ENCODE data around the gene CDR2.

Gene CDR2

GRCh38 chr16:22366889-22367288 is 7.5 kb downstream of the CDR2 start:
- DNase-seq (ENCODE audit: extremely low spot score) = no peak
- POLR2A ChIA-PET = no interaction called here

DNA sequence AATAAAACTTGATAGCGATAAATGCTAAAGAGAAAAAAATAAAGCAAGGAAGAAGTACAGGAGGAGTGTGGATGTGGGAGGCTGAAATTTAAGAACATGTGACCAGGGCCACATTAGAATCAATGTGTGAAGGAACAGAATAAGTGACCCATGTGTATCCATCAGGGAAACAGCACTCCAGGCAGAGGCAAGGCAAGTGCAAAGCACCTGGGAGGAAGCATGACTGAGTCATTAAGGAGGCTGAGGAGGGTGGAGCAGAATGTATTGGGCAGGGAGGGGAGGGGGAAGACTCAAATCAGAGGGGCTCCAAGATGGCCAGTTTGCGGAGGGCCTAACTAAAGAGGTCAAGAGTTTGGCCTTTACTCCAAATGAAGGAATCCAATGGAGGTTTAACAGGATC is 8.0 kb downstream of the CDR2 start:
- CTCF ChIA-PET = no interaction called here
- no peak for TF ChIP-seq ARNT (IDR thresholded peaks at IDR 0.05)
- no peak for TF ChIP-seq BHLHE40 (IDR thresholded peaks at IDR 0.05; ENCODE audit: borderline replicate concordance)
- TF ChIP-seq SUZ12 (IDR thresholded peaks at IDR 0.05) = no peak
- no peak for TF ChIP-seq HDGF (IDR thresholded peaks at IDR 0.05; ENCODE audit: borderline replicate concordance)
- no peak for TF ChIP-seq ZNF384 (IDR thresholded peaks at IDR 0.05)
- TF ChIP-seq, protein P1, sequence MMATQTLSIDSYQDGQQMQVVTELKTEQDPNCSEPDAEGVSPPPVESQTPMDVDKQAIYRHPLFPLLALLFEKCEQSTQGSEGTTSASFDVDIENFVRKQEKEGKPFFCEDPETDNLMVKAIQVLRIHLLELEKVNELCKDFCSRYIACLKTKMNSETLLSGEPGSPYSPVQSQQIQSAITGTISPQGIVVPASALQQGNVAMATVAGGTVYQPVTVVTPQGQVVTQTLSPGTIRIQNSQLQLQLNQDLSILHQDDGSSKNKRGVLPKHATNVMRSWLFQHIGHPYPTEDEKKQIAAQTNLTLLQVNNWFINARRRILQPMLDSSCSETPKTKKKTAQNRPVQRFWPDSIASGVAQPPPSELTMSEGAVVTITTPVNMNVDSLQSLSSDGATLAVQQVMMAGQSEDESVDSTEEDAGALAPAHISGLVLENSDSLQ (IDR thresholded peaks at IDR 0.05) = no peak
- no peak for TF ChIP-seq CTBP1 (IDR thresholded peaks at IDR 0.05; ENCODE audit: borderline replicate concordance)
- TF ChIP-seq NFRKB (IDR thresholded peaks at IDR 0.05) = no peak
- TF ChIP-seq FOXM1 (IDR thresholded peaks at IDR 0.05; ENCODE audit: borderline replicate concordance) = no peak
- no peak for TF ChIP-seq SP1 (IDR thresholded peaks at IDR 0.05)
- TF ChIP-seq LEF1 (IDR thresholded peaks at IDR 0.05; ENCODE audit: borderline replicate concordance) = no peak
- DNase-seq (ENCODE audit: extremely low spot score) = no peak
- POLR2A ChIA-PET = no interaction called here

More at GRCh38 chr16:22366889-22367288, 7.5 kb downstream of the CDR2 start:
- CTCF ChIA-PET = no interaction called here
- TF ChIP-seq NFRKB (IDR thresholded peaks at IDR 0.05) (no peak), CTBP1 (IDR thresholded peaks at IDR 0.05; ENCODE audit: borderline replicate concordance) (no peak), ELF4 (IDR thresholded peaks at IDR 0.05) (no peak), FOXA1 (IDR thresholded peaks at IDR 0.05) (no peak)

GRCh38 chr16:22364241-22364640 is 10.2 kb downstream of the CDR2 start:
- POLR2A ChIA-PET = interaction anchor here (1.4 kb wide), 1 partner anchor 9 kb away, joined by 4 read pairs; no protein-coding TSS in a partner anchor
- DNase-seq (ENCODE audit: extremely low spot score) = no peak
- CTCF ChIA-PET = no interaction called here
- no peak for TF ChIP-seq ZNF384 (IDR thresholded peaks at IDR 0.05)
- no peak for TF ChIP-seq HDGF (IDR thresholded peaks at IDR 0.05; ENCODE audit: borderline replicate concordance)
- TF ChIP-seq SP1 (IDR thresholded peaks at IDR 0.05) = no peak
- TF ChIP-seq, protein P1 (IDR thresholded peaks at IDR 0.05) = no peak
- TF ChIP-seq FOXM1 (IDR thresholded peaks at IDR 0.05; ENCODE audit: borderline replicate concordance) = no peak
- no peak for TF ChIP-seq SUZ12 (IDR thresholded peaks at IDR 0.05)
- no peak for TF ChIP-seq CTBP1 (IDR thresholded peaks at IDR 0.05; ENCODE audit: borderline replicate concordance)
- TF ChIP-seq TARDBP (IDR thresholded peaks at IDR 0.05) = no peak
- TF ChIP-seq L3MBTL2 (conservative IDR thresholded peaks at IDR 0.05) = no peak
- no peak for TF ChIP-seq FOXK2 (IDR thresholded peaks at IDR 0.05)
- TF ChIP-seq FOXA1 (IDR thresholded peaks at IDR 0.05) = no peak
- TF ChIP-seq LEF1 (IDR thresholded peaks at IDR 0.05; ENCODE audit: borderline replicate concordance) = no peak
- no peak for TF ChIP-seq ARNT (IDR thresholded peaks at IDR 0.05)
- no peak for TF ChIP-seq BHLHE40 (IDR thresholded peaks at IDR 0.05; ENCODE audit: borderline replicate concordance)
- TF ChIP-seq ELF4 (IDR thresholded peaks at IDR 0.05) = no peak
- no peak for TF ChIP-seq NFRKB (IDR thresholded peaks at IDR 0.05)

DNA sequence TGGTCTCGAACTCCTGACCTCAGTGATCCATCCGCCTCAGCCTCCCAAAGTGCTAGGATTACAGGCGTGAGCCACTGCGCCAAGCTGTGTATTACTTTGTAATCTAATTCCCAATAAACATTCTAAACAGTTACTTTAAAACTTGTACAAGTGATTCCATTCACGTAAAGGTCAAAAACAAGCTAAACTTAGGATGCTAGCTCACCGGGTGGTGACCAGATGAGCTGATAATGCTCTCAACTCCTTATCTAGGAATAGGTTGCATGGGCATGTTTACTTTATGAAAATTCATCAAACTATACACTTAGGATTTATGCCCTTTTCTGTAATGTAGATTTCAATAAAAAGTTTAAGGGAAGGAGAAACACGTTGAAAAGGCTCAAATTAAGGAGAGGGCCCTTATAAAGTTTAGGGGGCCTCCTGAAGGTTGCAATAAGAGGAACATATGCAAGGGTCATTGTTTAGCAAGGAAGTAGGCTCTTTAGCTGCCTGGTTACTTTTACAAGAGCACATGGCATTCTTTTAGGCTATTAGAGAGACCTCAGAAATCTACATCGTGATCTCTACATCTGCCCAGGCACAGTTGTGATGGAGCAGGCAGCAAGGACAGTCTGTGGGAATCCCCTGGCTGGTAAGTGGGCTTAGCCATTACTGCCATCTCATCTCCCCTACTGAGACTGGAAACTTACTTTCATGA is 13.3 kb downstream of the CDR2 start:
- POLR2A ChIA-PET = no interaction called here
- DNase-seq (ENCODE audit: extremely low spot score) = peak; percentile 12
- TF ChIP-seq L3MBTL2 (conservative IDR thresholded peaks at IDR 0.05) (no peak), ARNT (IDR thresholded peaks at IDR 0.05) (no peak), NFRKB (IDR thresholded peaks at IDR 0.05) (no peak), FOXA1 (IDR thresholded peaks at IDR 0.05) (no peak), HDGF (IDR thresholded peaks at IDR 0.05; ENCODE audit: borderline replicate concordance) (no peak), FOXK2 (IDR thresholded peaks at IDR 0.05) (no peak), BHLHE40 (IDR thresholded peaks at IDR 0.05; ENCODE audit: borderline replicate concordance) (no peak), SUZ12 (IDR thresholded peaks at IDR 0.05) (no peak), SP1 (IDR thresholded peaks at IDR 0.05) (no peak), ELF4 (IDR thresholded peaks at IDR 0.05) (no peak), TARDBP (IDR thresholded peaks at IDR 0.05) (no peak), LEF1 (IDR thresholded peaks at IDR 0.05; ENCODE audit: borderline replicate concordance) (no peak)
- CTCF ChIA-PET = no interaction called here

- ChIA-PET CTCF (no interaction called here), POLR2A (no interaction called here)
- DNase-seq (ENCODE audit: extremely low spot score) = no peak
- TF ChIP-seq SUZ12 (IDR thresholded peaks at IDR 0.05) (no peak), SP1 (IDR thresholded peaks at IDR 0.05) (no peak), TARDBP (IDR thresholded peaks at IDR 0.05) (no peak), L3MBTL2 (conservative IDR thresholded peaks at IDR 0.05) (no peak), BHLHE40 (IDR thresholded peaks at IDR 0.05; ENCODE audit: borderline replicate concordance) (no peak), NFRKB (IDR thresholded peaks at IDR 0.05) (no peak), CTBP1 (IDR thresholded peaks at IDR 0.05; ENCODE audit: borderline replicate concordance) (no peak), FOXM1 (IDR thresholded peaks at IDR 0.05; ENCODE audit: borderline replicate concordance) (no peak), ARNT (IDR thresholded peaks at IDR 0.05) (no peak)
- TF ChIP-seq, protein P1 (IDR thresholded peaks at IDR 0.05) = no peak
Measured at GRCh38 chr16:22359679-22360078, 14.7 kb downstream of the CDR2 start.

DNA sequence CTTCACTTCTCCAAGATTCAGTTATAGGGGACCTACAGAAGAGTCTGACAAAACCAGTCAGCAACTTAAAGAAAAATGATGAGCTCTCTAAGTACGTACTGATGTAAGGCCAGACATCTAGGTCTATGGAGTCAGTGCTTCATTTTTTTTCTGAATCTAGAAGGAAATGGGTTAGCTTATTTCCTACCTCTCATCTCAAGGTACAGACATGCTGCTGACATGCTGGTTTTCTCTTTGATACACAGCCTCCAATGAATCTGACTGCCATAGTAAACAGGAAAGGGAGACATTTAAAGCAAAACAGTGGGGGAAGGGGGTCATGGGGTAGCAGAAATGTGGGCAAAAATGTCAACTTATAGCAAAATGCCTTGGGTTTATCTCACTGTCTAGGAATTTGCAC is 16.4 kb downstream of the CDR2 start:
- DNase-seq (ENCODE audit: extremely low spot score) = no peak
- POLR2A ChIA-PET = no interaction called here
- TF ChIP-seq L3MBTL2 (conservative IDR thresholded peaks at IDR 0.05) (no peak), NFRKB (IDR thresholded peaks at IDR 0.05) (no peak), FOXA1 (IDR thresholded peaks at IDR 0.05) (no peak), FOXM1 (IDR thresholded peaks at IDR 0.05; ENCODE audit: borderline replicate concordance) (no peak), ZNF384 (IDR thresholded peaks at IDR 0.05) (no peak), SP1 (IDR thresholded peaks at IDR 0.05) (no peak), BHLHE40 (IDR thresholded peaks at IDR 0.05; ENCODE audit: borderline replicate concordance) (no peak), HDGF (IDR thresholded peaks at IDR 0.05; ENCODE audit: borderline replicate concordance) (no peak), SUZ12 (IDR thresholded peaks at IDR 0.05) (no peak), ELF4 (IDR thresholded peaks at IDR 0.05) (no peak), ARNT (IDR thresholded peaks at IDR 0.05) (no peak), CTBP1 (IDR thresholded peaks at IDR 0.05; ENCODE audit: borderline replicate concordance) (no peak), TARDBP (IDR thresholded peaks at IDR 0.05) (no peak)
- CTCF ChIA-PET = no interaction called here
